SK-N-SH treated with all-trans-retinoic acid at 6 μM for 48 hours (cell line): ENCODE measurements around the gene DPYSL3.

Experiments used
- ATAC-seq: fragments of 200-7000 bp; cut with Tn5 transposase; 3 replicates; pipeline ENCODE4 v1.9.1; 2020; ENCODE audit warnings: mild to moderate bottlenecking, moderate library complexity
- ARNTL ChIP-seq: fragments of 450-650 bp; formaldehyde crosslinking; IDR thresholded peaks from 2 replicates; pipeline ENCODE4 v1.5.0; 2020; ENCODE audit warnings: low read depth, mild to moderate bottlenecking, moderate library complexity, borderline replicate concordance
- BACH2 ChIP-seq: fragments of 250-450 bp; sonication (Bioruptor Pico); IDR thresholded peaks from 2 replicates; pipeline ENCODE4 v1.9.0; 2021; ENCODE audit warnings: mild to moderate bottlenecking, borderline replicate concordance
- CSDC2 ChIP-seq: fragments of 250-450 bp; sonication (Bioruptor Pico); IDR thresholded peaks from 2 replicates; pipeline ENCODE4 v1.5.0; 2020; ENCODE audit warnings: mild to moderate bottlenecking, moderate library complexity
- CSRNP3 ChIP-seq: fragments of 250-450 bp; sonication (Bioruptor Pico); IDR thresholded peaks from 2 replicates; pipeline ENCODE4 v1.5.1; 2021; ENCODE audit warnings: mild to moderate bottlenecking, moderate library complexity
- ESRRG ChIP-seq: fragments of 250-450 bp; sonication (Bioruptor Pico); IDR thresholded peaks from 2 replicates; pipeline ENCODE4 v1.6.1; 2021; ENCODE audit warnings: mild to moderate bottlenecking
- GLIS3 ChIP-seq: fragments of 250-450 bp; sonication (Bioruptor Pico); IDR thresholded peaks from 2 replicates; pipeline ENCODE4 v1.5.0; 2020; ENCODE audit warnings: mild to moderate bottlenecking, moderate library complexity
- PPARA ChIP-seq: fragments of 250-450 bp; sonication (Bioruptor Pico); IDR thresholded peaks from 2 replicates; pipeline ENCODE4 v1.5.0; 2020; ENCODE audit warnings: mild to moderate bottlenecking, borderline replicate concordance
- RARB ChIP-seq: fragments of 250-450 bp; sonication (Bioruptor Pico); IDR thresholded peaks from 2 replicates; pipeline ENCODE4 v1.8.0; 2021; ENCODE audit warnings: mild to moderate bottlenecking, moderate library complexity
- TCF4 ChIP-seq: fragments of 250-450 bp; sonication (Bioruptor Pico); IDR thresholded peaks from 2 replicates; pipeline ENCODE4 v1.8.0; 2021; ENCODE audit warnings: mild to moderate bottlenecking, moderate library complexity, borderline replicate concordance
- TSHZ2 ChIP-seq: fragments of 250-450 bp; sonication (Bioruptor Pico); IDR thresholded peaks from 2 replicates; pipeline ENCODE4 v1.5.0; 2020; ENCODE audit warnings: mild to moderate bottlenecking, moderate library complexity
- ZC3H10 ChIP-seq: fragments of 250-450 bp; sonication (Bioruptor Pico); IDR thresholded peaks from 2 replicates; pipeline ENCODE4 v1.5.1; 2021; ENCODE audit warnings: mild to moderate bottlenecking, moderate library complexity
- ZFP3 ChIP-seq: fragments of 250-450 bp; sonication (Bioruptor Pico); IDR thresholded peaks from 2 replicates; pipeline ENCODE4 v1.5.0; 2020; ENCODE audit warnings: mild to moderate bottlenecking, moderate library complexity
- ZFP30 ChIP-seq: fragments of 450-650 bp; formaldehyde crosslinking; IDR thresholded peaks from 2 replicates; pipeline ENCODE4 v1.5.0; 2022; ENCODE audit warnings: mild to moderate bottlenecking, moderate library complexity
- ZNF565 ChIP-seq: fragments of 450-650 bp; formaldehyde crosslinking; conservative IDR thresholded peaks from 2 replicates; pipeline ENCODE4 v1.5.0; 2020; ENCODE audit warnings: low read depth, mild to moderate bottlenecking, moderate library complexity
- ZNF8 ChIP-seq: fragments of 450-650 bp; formaldehyde crosslinking; IDR thresholded peaks from 2 replicates; pipeline ENCODE4 v1.5.0; 2020; ENCODE audit warnings: mild to moderate bottlenecking, moderate library complexity
- TF ChIP-seq, protein P1 (sequence below): fragments of 250-450 bp; sonication (Bioruptor Pico); IDR thresholded peaks from 2 replicates; pipeline ENCODE4 v1.5.1; 2020; ENCODE audit warnings: low read depth, mild to moderate bottlenecking, moderate library complexity
- TF ChIP-seq, protein P2 (sequence below): fragments of 250-450 bp; sonication (Bioruptor Pico); IDR thresholded peaks from 2 replicates; pipeline ENCODE4 v1.8.0; 2020; ENCODE audit warnings: mild to moderate bottlenecking, moderate library complexity, borderline replicate concordance

Gene DPYSL3

GRCh38 chr5:147396070-147396823, 113.6 kb downstream of the DPYSL3 start:
- ATAC-seq = no peak
- TF ChIP-seq ZNF565 (no peak), RARB (CRISPR knock-in tag) (no peak), ARNTL (CRISPR knock-in tag) (no peak), ZC3H10 (CRISPR knock-in tag) (no peak), ZFP30 (CRISPR knock-in tag) (no peak), CSDC2 (CRISPR knock-in tag) (no peak), CSRNP3 (no peak), ZNF8 (CRISPR knock-in tag) (no peak), ESRRG (CRISPR knock-in tag) (no peak), PPARA (no peak), ZFP3 (CRISPR knock-in tag) (no peak), TSHZ2 (CRISPR knock-in tag) (no peak), GLIS3 (CRISPR knock-in tag) (no peak), TCF4 (CRISPR knock-in tag) (no peak)
- TF ChIP-seq, protein P1, sequence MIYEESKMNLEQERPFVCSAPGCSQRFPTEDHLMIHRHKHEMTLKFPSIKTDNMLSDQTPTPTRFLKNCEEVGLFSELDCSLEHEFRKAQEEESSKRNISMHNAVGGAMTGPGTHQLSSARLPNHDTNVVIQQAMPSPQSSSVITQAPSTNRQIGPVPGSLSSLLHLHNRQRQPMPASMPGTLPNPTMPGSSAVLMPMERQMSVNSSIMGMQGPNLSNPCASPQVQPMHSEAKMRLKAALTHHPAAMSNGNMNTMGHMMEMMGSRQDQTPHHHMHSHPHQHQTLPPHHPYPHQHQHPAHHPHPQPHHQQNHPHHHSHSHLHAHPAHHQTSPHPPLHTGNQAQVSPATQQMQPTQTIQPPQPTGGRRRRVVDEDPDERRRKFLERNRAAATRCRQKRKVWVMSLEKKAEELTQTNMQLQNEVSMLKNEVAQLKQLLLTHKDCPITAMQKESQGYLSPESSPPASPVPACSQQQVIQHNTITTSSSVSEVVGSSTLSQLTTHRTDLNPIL (CRISPR knock-in tag) = no peak
- TF ChIP-seq, protein P2, sequence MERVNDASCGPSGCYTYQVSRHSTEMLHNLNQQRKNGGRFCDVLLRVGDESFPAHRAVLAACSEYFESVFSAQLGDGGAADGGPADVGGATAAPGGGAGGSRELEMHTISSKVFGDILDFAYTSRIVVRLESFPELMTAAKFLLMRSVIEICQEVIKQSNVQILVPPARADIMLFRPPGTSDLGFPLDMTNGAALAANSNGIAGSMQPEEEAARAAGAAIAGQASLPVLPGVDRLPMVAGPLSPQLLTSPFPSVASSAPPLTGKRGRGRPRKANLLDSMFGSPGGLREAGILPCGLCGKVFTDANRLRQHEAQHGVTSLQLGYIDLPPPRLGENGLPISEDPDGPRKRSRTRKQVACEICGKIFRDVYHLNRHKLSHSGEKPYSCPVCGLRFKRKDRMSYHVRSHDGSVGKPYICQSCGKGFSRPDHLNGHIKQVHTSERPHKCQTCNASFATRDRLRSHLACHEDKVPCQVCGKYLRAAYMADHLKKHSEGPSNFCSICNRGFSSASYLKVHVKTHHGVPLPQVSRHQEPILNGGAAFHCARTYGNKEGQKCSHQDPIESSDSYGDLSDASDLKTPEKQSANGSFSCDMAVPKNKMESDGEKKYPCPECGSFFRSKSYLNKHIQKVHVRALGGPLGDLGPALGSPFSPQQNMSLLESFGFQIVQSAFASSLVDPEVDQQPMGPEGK (CRISPR knock-in tag) = no peak

DNA sequence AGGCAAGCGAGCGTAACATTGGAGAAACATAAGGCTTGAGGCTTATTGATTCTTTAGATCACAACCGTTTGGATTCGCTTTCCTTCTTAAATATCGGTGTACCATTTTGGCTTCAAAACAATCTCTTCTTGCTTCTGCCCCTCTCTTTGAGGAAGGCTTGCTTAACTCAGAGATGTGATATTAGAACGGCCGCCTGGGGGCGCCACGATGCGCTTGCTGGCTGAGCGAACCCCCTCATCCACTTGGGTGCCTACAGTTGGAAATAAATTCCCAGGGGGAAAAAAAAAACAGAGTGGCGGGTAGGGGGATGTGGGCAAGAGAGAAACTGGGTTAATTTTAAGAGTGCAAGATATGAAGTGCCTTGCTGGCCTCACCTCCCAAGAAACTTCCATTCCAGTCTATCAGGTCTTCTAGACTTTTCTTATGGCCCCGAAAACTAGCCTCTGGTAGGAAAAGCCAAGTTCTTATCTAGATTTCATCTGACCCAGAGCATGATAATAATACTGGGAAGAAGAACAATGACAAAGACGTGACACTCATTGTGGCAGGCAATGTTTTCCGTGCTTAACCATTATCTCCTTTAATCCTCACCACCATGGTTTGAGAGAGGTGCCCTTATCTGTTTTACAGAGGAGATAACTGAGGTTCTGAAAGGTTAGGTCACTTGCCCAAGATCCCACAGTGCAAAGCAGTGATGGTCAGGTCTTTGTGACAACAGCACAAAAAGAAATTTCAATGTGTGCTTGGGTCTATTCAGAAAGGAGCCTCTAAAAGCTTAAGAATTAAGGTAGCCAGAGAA, 115.8 kb downstream of the DPYSL3 start:
- no peak for TF ChIP-seq CSDC2 (CRISPR knock-in tag)
- TF ChIP-seq, protein P1 (CRISPR knock-in tag) = no peak
- no peak for TF ChIP-seq RARB (CRISPR knock-in tag)
- TF ChIP-seq BACH2 (CRISPR knock-in tag) = no peak
- TF ChIP-seq TSHZ2 (CRISPR knock-in tag) = no peak
- TF ChIP-seq, all 23 proteins: peak for 0
- ATAC-seq = no peak
